ENCODE measurements around the gene MFSD12. TPM values are rescaled to one million over a fixed set of nuclear protein-coding genes. Genes with fewer than 3 reads are reported as not detected.

Gene MFSD12

GRCh38 chr19:3494559-3494958 is 62.8 kb downstream of the MFSD12 start:
- H3K4me3 ChIP-seq (ENCODE audit: low read length): no peak overlapping the region

More at GRCh38 chr19:3494559-3494958, 62.8 kb downstream of the MFSD12 start:
- H3K4me1 ChIP-seq (ENCODE audit: control insufficient read depth, insufficient read depth, low read length): peaks cover under 1% of the 10 kb centered on the region
- peaks cover 49% of the 10 kb centered on the region for H3K36me3 ChIP-seq (ENCODE audit: insufficient read depth, low read length)
- no peak overlapping the region for H3K4me2 ChIP-seq (ENCODE audit: low read length)
- no peak overlapping the region for H3K9ac ChIP-seq (ENCODE audit: low read depth, low read length)
- no peaks in the 10 kb centered on the region for H3K9me3 ChIP-seq (replicated peaks; ENCODE audit: low read length)
- no peaks in the 10 kb centered on the region for H3K27me3 ChIP-seq (ENCODE audit: control insufficient read depth, insufficient read depth, low read length)

Small RNA genes lying within 50 kb of the gene (small RNA-seq; reads per million reads assigned to genes)
- gene AC005786.1: not detected
- not detected for gene RF00212

Measured in skeletal muscle satellite cell (primary cell).